H9 (cell line): Measurements from ENCODE around the gene ARHGAP27. TPM values are rescaled to one million over a fixed set of nuclear protein-coding genes. Genes with fewer than 3 reads are reported as not detected.

Source experiments
- DNase-seq: peaks from one replicate; pipeline ENCODE4 v3.0.0-alpha.2; 2017
- H2AFZ ChIP-seq: one replicate; pipeline ENCODE4 v1.6.1; 2013; ENCODE audit warnings: mild to moderate bottlenecking, low read length, control low read depth, moderate library complexity
- H2AK5ac ChIP-seq: 2 replicates; pipeline ENCODE4 v1.6.1; 2013; ENCODE audit warnings: low read length, control low read depth, mixed read lengths; ENCODE audit not compliant: insufficient read length
- H2BK120ac ChIP-seq: one replicate; pipeline ENCODE4 v1.6.1; 2013; ENCODE audit warnings: low read depth, mild to moderate bottlenecking, low read length, control low read depth, inconsistent platforms; ENCODE audit not compliant: poor library complexity, severe bottlenecking
- H2BK12ac ChIP-seq: 2 replicates; pipeline ENCODE4 v1.6.1; 2013; ENCODE audit warnings: low read length, control low read depth, mixed read lengths, low read depth; ENCODE audit not compliant: insufficient read length
- H2BK15ac ChIP-seq: 2 replicates; pipeline ENCODE4 v1.6.1; 2013; ENCODE audit warnings: low read depth, low read length, control low read depth
- H2BK20ac ChIP-seq: one replicate; pipeline ENCODE4 v1.6.1; 2013; ENCODE audit warnings: low read depth, mild to moderate bottlenecking, low read length, control low read depth, inconsistent platforms; ENCODE audit not compliant: poor library complexity, severe bottlenecking
- H2BK5ac ChIP-seq: 2 replicates; pipeline ENCODE4 v1.6.1; 2013; ENCODE audit warnings: low read length, control low read depth, mixed read lengths; ENCODE audit not compliant: insufficient read length
- H3K14ac ChIP-seq: 2 replicates; pipeline ENCODE4 v1.6.1; 2013; ENCODE audit warnings: low read length, control low read depth; ENCODE audit not compliant: insufficient read depth
- H3K18ac ChIP-seq: 2 replicates; pipeline ENCODE4 v1.6.1; 2013; ENCODE audit warnings: low read depth, mild to moderate bottlenecking, mixed read lengths, low read length, control low read depth; ENCODE audit not compliant: insufficient read length
- H3K23ac ChIP-seq: 2 replicates; pipeline ENCODE4 v1.6.1; 2013; ENCODE audit warnings: low read length, control low read depth, mixed read lengths, low read depth; ENCODE audit not compliant: insufficient read length
- H3K23me2 ChIP-seq: 2 replicates; pipeline ENCODE4 v1.6.1; 2013; ENCODE audit warnings: low read depth, mild to moderate bottlenecking, mixed read lengths, low read length, control low read depth; ENCODE audit not compliant: insufficient read length, poor library complexity, severe bottlenecking
- H3K27ac ChIP-seq: 2 replicates; pipeline ENCODE4 v1.5.1; 2013; ENCODE audit warnings: low read length, control low read depth, mixed read lengths, low read depth; ENCODE audit not compliant: insufficient read length
- H3K27me3 ChIP-seq: 2 replicates; pipeline ENCODE4 v1.6.1; 2013; ENCODE audit warnings: low read length, control low read depth, inconsistent platforms; ENCODE audit not compliant: insufficient read depth
- H3K4ac ChIP-seq: 2 replicates; pipeline ENCODE4 v1.6.1; 2013; ENCODE audit warnings: low read depth, mild to moderate bottlenecking, control low read depth, inconsistent platforms, low read length, moderate library complexity
- H3K4me1 ChIP-seq: 2 replicates; pipeline ENCODE4 v1.6.1; 2013; ENCODE audit warnings: low read length, control low read depth, inconsistent platforms; ENCODE audit not compliant: insufficient read depth
- H3K4me2 ChIP-seq: 2 replicates; pipeline ENCODE4 v1.6.1; 2013; ENCODE audit warnings: low read length, control low read depth, mixed read lengths; ENCODE audit not compliant: insufficient read length, insufficient read depth
- H3K56ac ChIP-seq: 2 replicates; pipeline ENCODE4 v1.6.1; 2013; ENCODE audit warnings: low read depth, mild to moderate bottlenecking, mixed read lengths, low read length, control low read depth; ENCODE audit not compliant: insufficient read length
- H3K79me1 ChIP-seq: 2 replicates; pipeline ENCODE4 v1.6.1; 2013; ENCODE audit warnings: low read depth, mild to moderate bottlenecking, moderate library complexity, low read length, control low read depth, inconsistent platforms; ENCODE audit not compliant: insufficient read depth, poor library complexity, severe bottlenecking
- H3K79me2 ChIP-seq: 2 replicates; pipeline ENCODE4 v1.6.1; 2013; ENCODE audit warnings: low read length, control low read depth, inconsistent platforms; ENCODE audit not compliant: insufficient read depth
- H3K9ac ChIP-seq: 2 replicates; pipeline ENCODE4 v1.6.1; 2013; ENCODE audit warnings: low read length, control low read depth, mixed read lengths; ENCODE audit not compliant: insufficient read length; ENCODE audit errors: extremely low read depth
- H3K9me3 ChIP-seq: one replicate; pipeline ENCODE4 v1.6.1; 2013; ENCODE audit warnings: low read depth, low read length, inconsistent platforms; ENCODE audit not compliant: control insufficient read depth
- H3T11ph ChIP-seq: one replicate; pipeline ENCODE4 v1.6.1; 2013; ENCODE audit warnings: mild to moderate bottlenecking, low read length, control low read depth, inconsistent platforms
- H4K20me1 ChIP-seq: one replicate; pipeline ENCODE4 v1.6.1; 2013; ENCODE audit not compliant: control insufficient read depth, insufficient read length, insufficient read depth
- H4K5ac ChIP-seq: 2 replicates; pipeline ENCODE4 v1.6.1; 2013; ENCODE audit warnings: low read depth, mild to moderate bottlenecking, mixed read lengths, low read length, control low read depth; ENCODE audit not compliant: insufficient read length
- H4K8ac ChIP-seq: replicated peaks from 2 replicates; pipeline ENCODE4 v1.6.1; 2013; ENCODE audit warnings: low read length, control low read depth, mixed read lengths, low read depth; ENCODE audit not compliant: insufficient read length
- H4K91ac ChIP-seq: 2 replicates; pipeline ENCODE4 v1.6.1; 2013; ENCODE audit warnings: low read depth, mild to moderate bottlenecking, moderate library complexity, mixed read lengths, low read length, control low read depth; ENCODE audit not compliant: insufficient read length
- H3K27ac Mint-ChIP-seq, 3 experiments: 2 replicates in 2 of 3; 3 replicates in 1 of 3; pipeline ENCODE4 v1.8.0; 2020 to 2021; ENCODE audit warnings: mixed read lengths in 3 of 3, mild to moderate bottlenecking in 1 of 3, moderate library complexity in 1 of 3
- H3K27me3 Mint-ChIP-seq: 2 replicates; pipeline ENCODE4 v1.8.0; 2021; ENCODE audit warnings: low read depth, mild to moderate bottlenecking, moderate library complexity, mixed read lengths
- H3K36me3 Mint-ChIP-seq, 3 experiments: 2 replicates in 2 of 3; 3 replicates in 1 of 3; pipeline ENCODE4 v1.8.0; 2020 to 2021; ENCODE audit warnings: low read depth in 3 of 3, mixed read lengths in 3 of 3; ENCODE audit not compliant: insufficient read depth in 1 of 3
- H3K4me1 Mint-ChIP-seq, 2 experiments: 2 replicates each; pipeline ENCODE4 v1.8.0; 2020; ENCODE audit warnings: mixed read lengths in 2 of 2
- H3K4me3 Mint-ChIP-seq, 2 experiments: 2 replicates in 1 of 2; 3 replicates in 1 of 2; pipeline ENCODE4 v1.8.0; 2020 to 2021; ENCODE audit warnings: mild to moderate bottlenecking in 2 of 2, mixed read lengths in 2 of 2, moderate library complexity in 1 of 2
- H3K9me3 Mint-ChIP-seq, 2 experiments: 2 replicates in 1 of 2; 3 replicates in 1 of 2; pipeline ENCODE4 v1.8.0; 2020; ENCODE audit warnings: mild to moderate bottlenecking in 2 of 2, mixed read lengths in 2 of 2, moderate library complexity in 1 of 2
- WGBS: extraction: QIAGEN DNeasy Blood & Tissue Kit; methylation state at CpG from one replicate; pipeline ENCODE4 v1.1.7; 2013; ENCODE audit warnings: missing lambda C conversion rate, low lambda C conversion rate, mixed read lengths; ENCODE audit not compliant: insufficient read length; ENCODE audit errors: extremely low coverage; 5-methylcytosine and 5-hydroxymethylcytosine counted together
- total RNA-seq: library from RNA; stranded (reverse); gene quantifications from 2 replicates; pipeline ENCODE4 v1.2.1, GENCODE V29; 2021
- TF ChIP-seq, protein P1 (sequence below): fragments of 200-600 bp; sonication (generic); conservative IDR thresholded peaks from 3 replicates; pipeline ENCODE4 v1.8.0; 2021; ENCODE audit warnings: antibody characterized with exemption, mild to moderate bottlenecking

ARHGAP27 gene
- total RNA-seq, 1 experiment from 2014 or later: 9.9 TPM

GRCh38 chr17:45374501-45374900, 58.2 kb downstream of the ARHGAP27 start:
- H3K4me2 ChIP-seq: no peak overlapping the region
- H3K27me3 ChIP-seq: no peaks in the 10 kb centered on the region
- H3K4ac ChIP-seq: no peak overlapping the region
- TF ChIP-seq, protein P1, sequence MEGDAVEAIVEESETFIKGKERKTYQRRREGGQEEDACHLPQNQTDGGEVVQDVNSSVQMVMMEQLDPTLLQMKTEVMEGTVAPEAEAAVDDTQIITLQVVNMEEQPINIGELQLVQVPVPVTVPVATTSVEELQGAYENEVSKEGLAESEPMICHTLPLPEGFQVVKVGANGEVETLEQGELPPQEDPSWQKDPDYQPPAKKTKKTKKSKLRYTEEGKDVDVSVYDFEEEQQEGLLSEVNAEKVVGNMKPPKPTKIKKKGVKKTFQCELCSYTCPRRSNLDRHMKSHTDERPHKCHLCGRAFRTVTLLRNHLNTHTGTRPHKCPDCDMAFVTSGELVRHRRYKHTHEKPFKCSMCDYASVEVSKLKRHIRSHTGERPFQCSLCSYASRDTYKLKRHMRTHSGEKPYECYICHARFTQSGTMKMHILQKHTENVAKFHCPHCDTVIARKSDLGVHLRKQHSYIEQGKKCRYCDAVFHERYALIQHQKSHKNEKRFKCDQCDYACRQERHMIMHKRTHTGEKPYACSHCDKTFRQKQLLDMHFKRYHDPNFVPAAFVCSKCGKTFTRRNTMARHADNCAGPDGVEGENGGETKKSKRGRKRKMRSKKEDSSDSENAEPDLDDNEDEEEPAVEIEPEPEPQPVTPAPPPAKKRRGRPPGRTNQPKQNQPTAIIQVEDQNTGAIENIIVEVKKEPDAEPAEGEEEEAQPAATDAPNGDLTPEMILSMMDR: no peak
- no peaks in the 10 kb centered on the region for H3K36me3 Mint-ChIP-seq
- peaks cover 49 to 54% of the 10 kb centered on the region in 2 experiments for H3K4me1 Mint-ChIP-seq
- no peak overlapping the region for H2BK12ac ChIP-seq
- H2BK20ac ChIP-seq: no peak overlapping the region
- no peak overlapping the region for H3K4me3 Mint-ChIP-seq
- H3K9me3 ChIP-seq: no peaks in the 10 kb centered on the region
- no peak overlapping the region for H4K8ac ChIP-seq
- H3K9ac ChIP-seq: no peak overlapping the region
- no peak overlapping the region for H4K91ac ChIP-seq
- WGBS: no CpG with 5 or more reads among the region's 6 CpGs
- H3K23ac ChIP-seq: no peak overlapping the region
- H3K9me3 Mint-ChIP-seq: no peaks in the 10 kb centered on the region
- no peak overlapping the region; a peak in 1 of 7 replicates for H3K27ac Mint-ChIP-seq
- no peak overlapping the region for H3K14ac ChIP-seq
- DNase-seq: no peak
- no peak overlapping the region for H3K56ac ChIP-seq
- peaks cover 9% of the 10 kb centered on the region for H3K27me3 Mint-ChIP-seq
- no peaks in the 10 kb centered on the region for H3K79me1 ChIP-seq
- H3K23me2 ChIP-seq: peaks cover 3% of the 10 kb centered on the region
- H3K4me1 ChIP-seq: peaks cover 14% of the 10 kb centered on the region; the same call in 1 of the 2 replicates
- H3T11ph ChIP-seq: no peak overlapping the region
- no peak overlapping the region for H4K5ac ChIP-seq
- H2BK120ac ChIP-seq: no peak overlapping the region
- H3K27ac ChIP-seq: no peak overlapping the region
- H2AK5ac ChIP-seq: no peak overlapping the region
- H2AFZ ChIP-seq: no peak overlapping the region
- H2BK5ac ChIP-seq: no peak overlapping the region
- H2BK15ac ChIP-seq: no peak overlapping the region
- no peaks in the 10 kb centered on the region for H3K79me2 ChIP-seq
- H4K20me1 ChIP-seq: no peaks in the 10 kb centered on the region
- H3K18ac ChIP-seq: no peak overlapping the region
